Gastrocnemius medialis (tissue), 4 donors: ENCODE data around the gene WWOX.

Source experiments
- POLR2A ChIP-seq, 2 donors: fragments of 450-650 bp; IDR thresholded peaks; one replicate each; pipeline ENCODE4 v1.6.1; 2017; ENCODE audit warnings: antibody characterized with exemption in 2 of 2, mild to moderate bottlenecking in 2 of 2, moderate library complexity in 2 of 2
- TF ChIP-seq, protein P1 (sequence below), 5 experiments: fragments of 450-650 bp in 3 of 5; fragments of 200-600 bp in 2 of 5; sonication (generic) in 2 of 5; IDR thresholded peaks in 4 of 5; conservative IDR thresholded peaks in 1 of 5; 1 replicate in 4 of 5; 2 replicates in 1 of 5; pipeline ENCODE4 v1.5.1; 2016 to 2019; ENCODE audit warnings: antibody characterized with exemption in 5 of 5, mild to moderate bottlenecking in 3 of 5, moderate library complexity in 3 of 5

DNA sequence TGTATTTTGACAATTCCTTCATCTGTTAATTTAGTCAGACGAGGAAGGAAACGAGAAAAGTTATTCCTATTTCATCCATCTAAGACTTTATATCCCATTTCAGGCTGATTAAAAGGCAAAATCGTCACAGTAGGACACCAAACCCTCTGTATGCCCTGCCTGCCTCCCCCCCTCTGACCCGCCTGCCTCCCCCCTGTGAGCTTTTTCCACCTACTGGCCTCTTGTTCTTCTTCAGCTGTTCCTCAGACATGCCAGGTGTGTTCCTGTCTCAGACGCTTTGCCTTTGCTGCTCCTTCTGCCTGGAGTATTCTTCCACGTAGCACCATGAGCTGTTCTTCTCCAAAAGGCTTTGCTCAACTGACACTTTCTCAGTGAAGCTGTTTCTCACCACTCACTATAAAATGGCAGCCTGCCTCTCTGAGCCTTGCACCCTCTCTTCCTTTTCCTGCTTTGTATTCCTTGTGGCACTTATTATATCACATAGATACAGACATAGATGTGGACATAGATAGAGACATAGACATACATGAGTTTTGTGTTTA is 777.7 kb downstream of the WWOX start:
- TF ChIP-seq, protein P1, sequence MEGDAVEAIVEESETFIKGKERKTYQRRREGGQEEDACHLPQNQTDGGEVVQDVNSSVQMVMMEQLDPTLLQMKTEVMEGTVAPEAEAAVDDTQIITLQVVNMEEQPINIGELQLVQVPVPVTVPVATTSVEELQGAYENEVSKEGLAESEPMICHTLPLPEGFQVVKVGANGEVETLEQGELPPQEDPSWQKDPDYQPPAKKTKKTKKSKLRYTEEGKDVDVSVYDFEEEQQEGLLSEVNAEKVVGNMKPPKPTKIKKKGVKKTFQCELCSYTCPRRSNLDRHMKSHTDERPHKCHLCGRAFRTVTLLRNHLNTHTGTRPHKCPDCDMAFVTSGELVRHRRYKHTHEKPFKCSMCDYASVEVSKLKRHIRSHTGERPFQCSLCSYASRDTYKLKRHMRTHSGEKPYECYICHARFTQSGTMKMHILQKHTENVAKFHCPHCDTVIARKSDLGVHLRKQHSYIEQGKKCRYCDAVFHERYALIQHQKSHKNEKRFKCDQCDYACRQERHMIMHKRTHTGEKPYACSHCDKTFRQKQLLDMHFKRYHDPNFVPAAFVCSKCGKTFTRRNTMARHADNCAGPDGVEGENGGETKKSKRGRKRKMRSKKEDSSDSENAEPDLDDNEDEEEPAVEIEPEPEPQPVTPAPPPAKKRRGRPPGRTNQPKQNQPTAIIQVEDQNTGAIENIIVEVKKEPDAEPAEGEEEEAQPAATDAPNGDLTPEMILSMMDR (IDR thresholded peaks at IDR 0.05 in 4 of 5, conservative IDR thresholded peaks at IDR 0.05 in 1 of 5), result no peak
- no peak for TF ChIP-seq POLR2A (IDR thresholded peaks at IDR 0.05)
